Skeletal muscle cell (primary cell): ENCODE data around the gene SEC31A.
"Not testable (repeated sequence)": the region's sequence is repeated elsewhere in the genome, so short reads cannot be mapped to it uniquely, and the experiment has no call there.

Experiments
- DNase-seq: peaks from one replicate; pipeline ENCODE4 v3.0.0-alpha.2; 2010; ENCODE audit warnings: low read depth
- H3K4me3 ChIP-seq: 2 replicates; pipeline ENCODE4 v1.5.1; 2011; ENCODE audit warnings: low read depth, mild to moderate bottlenecking, control low read depth, low read length, moderate library complexity

Gene SEC31A

DNA sequence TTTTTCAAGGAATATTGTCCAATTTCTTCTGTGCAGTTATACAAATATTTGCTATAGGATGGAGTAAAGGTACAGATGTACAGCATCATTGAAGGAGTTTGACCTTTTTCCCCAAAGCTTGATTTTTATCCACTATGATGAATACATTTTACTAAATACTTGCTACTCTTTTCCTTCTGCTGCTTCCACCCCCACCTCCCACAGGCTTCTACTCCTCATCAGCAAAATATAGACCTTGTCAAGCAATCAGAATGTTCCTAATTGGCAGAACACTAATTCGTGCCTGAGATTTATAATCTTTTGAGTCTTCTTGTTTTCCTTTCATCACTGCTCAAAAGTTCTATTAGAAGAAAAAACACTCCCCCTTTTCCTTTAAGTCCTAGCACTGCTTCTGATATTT, 5.8 kb upstream of the SEC31A start:
- H3K4me3 ChIP-seq: no peak overlapping the region
- DNase-seq: no peak

DNA sequence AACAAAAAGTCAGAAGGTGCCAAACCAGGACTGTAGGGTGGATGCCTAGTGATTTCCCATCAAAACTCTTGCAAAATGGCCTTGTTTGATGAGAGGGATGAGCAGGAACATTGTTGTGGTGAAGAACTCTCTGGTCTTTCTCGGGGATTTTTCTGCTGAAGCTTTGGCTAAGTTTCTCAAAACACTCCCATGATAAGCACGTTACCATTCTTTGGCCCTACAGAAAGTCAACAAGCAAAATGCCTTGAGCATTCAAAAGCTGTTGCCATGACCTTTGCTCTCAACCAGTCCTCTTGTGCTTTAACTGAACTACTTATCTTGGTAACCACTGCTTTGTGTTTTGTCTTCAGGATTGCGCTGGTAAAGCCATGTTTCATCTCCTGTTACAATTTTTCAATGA, 3.0 kb upstream of the SEC31A start:
- no peak overlapping the region for H3K4me3 ChIP-seq
- no peak for DNase-seq

- no peak for DNase-seq
Observed at GRCh38 chr4:82892467-82892802, 1.5 kb upstream of the SEC31A start.

DNA sequence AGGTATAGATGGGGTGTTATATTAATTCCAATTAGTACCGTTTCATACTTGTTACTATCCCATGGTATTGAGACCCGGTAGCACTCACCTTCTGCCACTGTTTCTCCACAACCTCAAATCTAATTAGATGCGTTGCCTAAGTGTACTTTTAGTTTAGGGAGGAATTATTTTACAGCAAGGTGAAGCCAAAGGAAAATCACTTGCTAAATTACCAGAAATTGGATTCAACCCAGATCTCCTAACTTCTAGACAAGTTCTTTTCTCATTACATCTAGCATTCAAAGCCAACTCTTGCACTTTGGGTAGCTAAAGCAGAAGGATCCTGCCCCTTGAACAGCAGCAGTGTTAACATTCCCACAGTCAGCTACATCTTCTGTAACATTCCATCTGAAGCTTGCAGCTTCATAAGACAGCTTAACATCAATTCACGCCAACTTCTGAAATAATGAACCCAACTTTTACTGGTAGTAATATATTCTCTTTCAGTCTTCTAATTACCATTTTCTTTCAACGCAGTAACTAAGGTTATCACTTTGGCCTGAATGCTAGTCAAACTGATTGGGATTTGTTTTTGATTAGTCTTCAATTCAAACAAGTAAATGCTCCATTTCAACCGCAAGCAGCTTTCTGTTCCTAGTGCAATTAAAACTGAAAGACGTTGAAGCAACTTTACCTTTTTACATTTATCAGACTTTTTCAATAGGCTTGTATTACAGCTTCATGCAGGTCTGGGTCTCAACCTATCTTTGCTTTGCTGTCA, 934 bp upstream of the SEC31A start:
- H3K4me3 ChIP-seq: peak overlapping the region; percentile 95
- DNase-seq: no peak

More at GRCh38 chr4:82892467-82892802, 1.5 kb upstream of the SEC31A start:
- no peak overlapping the region for H3K4me3 ChIP-seq

- peak overlapping the region; percentile 95 for H3K4me3 ChIP-seq
- DNase-seq: no peak
Observed at GRCh38 chr4:82890528-82890900, 439 bp downstream of the SEC31A start.

- H3K4me3 ChIP-seq: peak overlapping the region; percentile 95
- no peak for DNase-seq
Observed at GRCh38 chr4:82889287-82889686, 1.7 kb downstream of the SEC31A start.

- H3K4me3 ChIP-seq: no peak overlapping the region
- no peak for DNase-seq
Observed at GRCh38 chr4:82886147-82886942, 4.6 kb downstream of the SEC31A start.

- no peak overlapping the region for H3K4me3 ChIP-seq
- no peak for DNase-seq
Observed at GRCh38 chr4:82885410-82885809, 5.5 kb downstream of the SEC31A start.

DNA sequence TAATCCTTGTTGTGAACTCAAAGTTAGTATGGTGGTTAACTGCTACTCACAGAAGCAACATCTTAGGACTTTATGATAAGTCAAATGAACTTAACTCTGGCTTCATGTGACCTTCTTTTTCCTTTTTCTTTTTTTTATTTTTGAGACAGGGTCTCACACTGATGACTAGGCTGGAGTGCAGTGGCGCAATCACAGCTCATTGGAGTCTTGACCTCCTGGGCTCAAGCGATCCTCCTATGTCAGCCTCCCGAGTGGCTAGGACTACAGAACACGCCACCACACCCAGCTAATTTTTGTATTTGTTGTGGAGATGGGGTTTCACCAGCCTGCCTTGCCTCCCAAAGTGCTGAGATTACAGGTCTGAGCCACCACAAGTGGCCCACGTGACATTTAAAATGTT, 22.4 kb downstream of the SEC31A start:
- no peak overlapping the region for H3K4me3 ChIP-seq
- no peak for DNase-seq

DNA sequence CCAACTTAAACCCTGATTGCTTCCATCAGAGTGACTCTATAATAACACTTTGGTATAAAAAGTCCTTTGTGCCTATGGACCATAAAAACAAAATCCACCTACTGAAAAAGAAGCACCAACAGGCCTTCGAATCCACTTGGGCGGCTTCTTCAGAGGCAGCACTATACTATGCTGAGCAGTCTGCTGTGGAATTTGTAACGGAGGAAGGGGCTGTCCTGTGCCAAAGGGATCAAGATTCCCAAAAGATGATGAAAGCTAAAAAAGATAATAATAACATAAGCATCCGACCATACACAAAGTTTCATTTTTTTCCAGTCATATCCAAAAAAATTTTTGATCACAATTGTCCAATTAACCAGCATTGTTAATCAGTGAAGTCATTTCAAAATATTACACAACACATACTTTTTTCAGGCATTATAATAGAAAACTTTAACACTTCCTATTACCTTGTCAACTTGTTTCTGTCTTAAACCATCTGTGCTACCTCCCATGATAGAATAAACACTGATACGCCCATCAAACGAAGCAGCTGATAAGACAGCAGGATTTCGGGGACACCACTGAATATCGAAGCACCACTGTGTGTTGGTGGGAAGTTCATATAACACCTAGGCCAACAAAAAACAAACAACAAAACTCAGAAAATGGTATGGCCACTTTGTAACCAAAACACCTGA, 24.1 kb downstream of the SEC31A start:
- DNase-seq: no peak
- H3K4me3 ChIP-seq: no peak overlapping the region

GRCh38 chr4:82866033-82866432, 24.9 kb downstream of the SEC31A start:
- not testable (repeated sequence) for H3K4me3 ChIP-seq, DNase-seq

GRCh38 chr4:82865592-82865991, 25.4 kb downstream of the SEC31A start:
- peak; percentile 36 for DNase-seq

DNA sequence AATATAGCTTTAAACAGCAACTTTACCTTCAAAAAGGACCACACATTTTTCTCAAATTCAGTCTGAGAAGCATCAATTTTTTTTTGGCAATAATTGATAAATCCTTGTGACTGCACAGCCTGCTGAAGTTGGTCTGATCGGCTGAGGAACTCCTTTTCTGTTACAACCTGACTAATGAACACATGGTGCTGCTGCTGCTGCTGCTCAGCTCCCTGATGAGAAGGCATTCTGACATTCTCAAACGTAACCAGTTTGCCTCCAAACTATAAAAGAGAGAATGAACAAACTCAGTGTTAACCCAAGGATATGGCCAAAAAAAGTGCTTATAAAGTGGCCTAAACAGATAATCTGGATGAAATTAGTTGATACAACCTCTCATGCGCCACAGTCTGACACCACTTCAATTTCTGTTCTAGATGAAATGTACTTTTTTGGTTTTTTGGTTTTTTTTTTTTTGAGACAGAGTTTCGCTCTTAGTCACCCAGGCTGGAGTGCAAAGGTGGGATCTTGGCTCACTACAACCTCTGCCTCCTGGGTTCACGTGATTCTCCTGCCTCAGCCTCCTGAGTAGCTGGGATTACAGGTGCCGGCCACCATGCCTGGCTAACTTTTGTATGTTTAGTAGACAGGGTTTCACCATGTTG, 26.5 kb downstream of the SEC31A start:
- no peak for DNase-seq
- no peak overlapping the region for H3K4me3 ChIP-seq

More at GRCh38 chr4:82865592-82865991, 25.4 kb downstream of the SEC31A start:
- no peak overlapping the region for H3K4me3 ChIP-seq

- H3K4me3 ChIP-seq: no peak overlapping the region
- no peak for DNase-seq
Observed at GRCh38 chr4:82861529-82861928, 29.4 kb downstream of the SEC31A start.

DNA sequence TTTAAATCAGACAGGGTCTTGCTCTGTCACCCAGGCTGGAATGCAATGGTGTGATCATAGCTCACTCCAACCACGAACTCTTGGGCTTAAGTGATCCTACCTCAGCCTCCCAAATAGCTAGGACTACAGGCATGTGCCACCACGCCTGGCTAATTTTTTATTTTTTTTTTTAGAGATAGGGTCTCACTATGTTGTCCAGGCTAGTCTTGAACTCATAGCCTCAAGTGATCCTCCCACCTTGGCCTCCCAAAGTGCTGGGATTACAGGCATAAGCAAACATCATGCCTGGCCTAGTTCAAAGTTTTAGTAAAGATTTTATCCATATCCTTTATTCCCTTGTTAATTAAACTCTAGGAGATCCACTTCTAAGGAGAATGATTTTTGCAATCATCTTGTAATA, 30.5 kb downstream of the SEC31A start:
- H3K4me3 ChIP-seq, DNase-seq: not testable (repeated sequence)

DNA sequence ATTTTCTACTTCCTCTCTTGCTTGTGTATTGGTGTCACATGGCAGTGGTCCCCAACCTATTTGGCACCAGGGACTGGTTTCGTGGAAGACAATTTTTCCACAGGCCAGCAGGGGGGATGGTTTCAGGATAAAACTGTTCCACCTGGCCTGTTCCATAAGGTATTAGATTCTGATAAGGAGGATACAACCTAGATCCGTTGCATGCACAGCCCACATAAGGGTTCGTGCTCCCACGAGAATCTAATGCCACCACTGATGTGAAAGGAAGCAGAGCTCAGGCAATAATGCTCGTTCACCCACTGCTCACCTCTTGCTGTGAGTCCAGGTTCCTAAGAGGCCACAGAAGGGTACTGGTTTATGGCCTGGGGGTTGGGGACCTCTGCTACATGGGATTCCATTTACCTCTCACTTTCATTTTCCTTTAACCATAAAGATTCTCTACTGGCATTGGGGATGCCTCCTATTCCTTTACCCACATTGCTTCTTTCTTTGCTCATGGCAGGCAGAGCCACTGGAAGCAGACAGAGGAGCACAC, 38.1 kb downstream of the SEC31A start:
- no peak overlapping the region for H3K4me3 ChIP-seq
- no peak for DNase-seq

DNA sequence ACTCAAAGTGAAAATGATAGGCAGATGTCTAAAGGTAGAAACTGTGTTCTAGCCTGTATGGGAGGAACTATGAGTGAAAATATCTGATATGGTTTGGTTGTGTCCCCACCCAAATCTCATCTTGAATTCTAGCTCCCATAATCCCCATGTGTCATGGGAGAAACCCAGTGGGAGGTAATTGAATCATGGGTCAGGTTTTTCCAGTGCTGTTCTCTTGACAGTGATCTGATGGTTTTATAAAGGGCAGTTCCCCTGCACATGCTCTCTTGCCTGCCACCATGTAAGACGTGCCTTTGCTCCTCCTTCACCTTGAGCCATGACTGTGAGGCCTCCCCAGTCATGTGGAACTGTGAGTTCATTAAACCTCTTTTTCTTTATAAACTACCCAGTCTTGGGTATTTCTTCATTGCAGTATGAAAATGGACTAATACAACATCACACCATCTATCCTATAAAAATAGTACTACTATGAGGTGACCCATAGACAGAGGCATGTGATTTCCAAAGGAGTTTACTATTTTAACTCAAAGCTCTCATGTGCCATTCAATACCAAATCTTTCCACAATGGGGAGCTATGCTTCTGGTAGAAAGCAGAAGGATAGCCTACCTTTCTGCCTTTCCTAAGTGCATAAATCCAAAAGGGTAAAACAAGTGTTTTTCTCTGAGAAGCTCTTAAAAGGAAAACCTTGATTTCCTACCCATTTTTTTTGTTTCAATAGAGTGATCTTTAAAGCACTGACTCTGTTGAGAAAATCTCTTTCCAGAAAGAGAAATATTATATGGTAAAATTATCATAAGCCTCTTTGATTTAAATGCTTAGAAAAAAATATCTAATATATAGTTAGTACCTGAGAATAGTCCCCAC, 38.8 kb downstream of the SEC31A start:
- no peak for DNase-seq
- H3K4me3 ChIP-seq: no peak overlapping the region

DNA sequence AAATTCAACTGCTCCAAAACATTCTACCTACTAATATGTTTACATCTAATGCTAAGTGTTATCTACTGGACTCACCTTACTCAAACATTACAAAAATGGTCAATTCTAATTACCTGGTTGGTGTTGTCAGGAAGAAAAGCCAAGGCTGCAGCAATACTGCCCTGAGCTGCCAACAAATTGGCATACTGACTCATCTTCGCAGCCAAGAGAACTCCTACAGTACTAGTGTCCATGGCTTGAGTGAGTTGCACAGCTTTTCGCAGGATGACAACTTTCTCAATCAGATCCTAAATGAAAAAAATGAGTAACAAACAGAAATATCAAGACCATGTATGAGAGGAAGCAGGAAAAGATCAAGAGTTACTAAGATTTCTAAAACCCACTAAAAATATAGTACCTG, 39.6 kb downstream of the SEC31A start:
- DNase-seq: no peak
- H3K4me3 ChIP-seq: no peak overlapping the region

GRCh38 chr4:82850684-82851083, 40.3 kb downstream of the SEC31A start:
- DNase-seq: no peak
- H3K4me3 ChIP-seq: no peak overlapping the region
